GM13976 (cell line): ENCODE measurements around the gene POU2AF2.
A peak's percentile ranks its signal among the peaks of the same experiment; 100 is the strongest.
"Not testable (repeated sequence)": the region's sequence is repeated elsewhere in the genome, so short reads cannot be mapped to it uniquely, and the experiment has no call there.

Source experiments
- DNase-seq: peaks from one replicate; pipeline ENCODE4 v3.0.0; 2012; ENCODE audit warnings: low spot score
- in situ Hi-C: fragments of 300-500 bp; cut with MboI; formaldehyde crosslinking; loops from one replicate; pipeline ENCODE4 v1.12.0; 2022; ENCODE audit warnings: low sequenced_read_pairs, mixed read lengths, inconsistent platforms; ENCODE audit not compliant: unreplicated experiment
- TF ChIP-seq, protein P1 (sequence below): IDR thresholded peaks from 2 replicates; pipeline ENCODE4 v1.5.1; 2012; ENCODE audit warnings: borderline replicate concordance, mild to moderate bottlenecking; ENCODE audit not compliant: insufficient read depth; ENCODE audit errors: extremely low read depth, missing control alignments, control extremely low read depth

POU2AF2 gene

GRCh38 chr11:111285189-111286091 lies 39.9 kb downstream of the POU2AF2 start:
- TF ChIP-seq, protein P1, sequence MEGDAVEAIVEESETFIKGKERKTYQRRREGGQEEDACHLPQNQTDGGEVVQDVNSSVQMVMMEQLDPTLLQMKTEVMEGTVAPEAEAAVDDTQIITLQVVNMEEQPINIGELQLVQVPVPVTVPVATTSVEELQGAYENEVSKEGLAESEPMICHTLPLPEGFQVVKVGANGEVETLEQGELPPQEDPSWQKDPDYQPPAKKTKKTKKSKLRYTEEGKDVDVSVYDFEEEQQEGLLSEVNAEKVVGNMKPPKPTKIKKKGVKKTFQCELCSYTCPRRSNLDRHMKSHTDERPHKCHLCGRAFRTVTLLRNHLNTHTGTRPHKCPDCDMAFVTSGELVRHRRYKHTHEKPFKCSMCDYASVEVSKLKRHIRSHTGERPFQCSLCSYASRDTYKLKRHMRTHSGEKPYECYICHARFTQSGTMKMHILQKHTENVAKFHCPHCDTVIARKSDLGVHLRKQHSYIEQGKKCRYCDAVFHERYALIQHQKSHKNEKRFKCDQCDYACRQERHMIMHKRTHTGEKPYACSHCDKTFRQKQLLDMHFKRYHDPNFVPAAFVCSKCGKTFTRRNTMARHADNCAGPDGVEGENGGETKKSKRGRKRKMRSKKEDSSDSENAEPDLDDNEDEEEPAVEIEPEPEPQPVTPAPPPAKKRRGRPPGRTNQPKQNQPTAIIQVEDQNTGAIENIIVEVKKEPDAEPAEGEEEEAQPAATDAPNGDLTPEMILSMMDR, result no peak
- no peak for DNase-seq
- in situ Hi-C loops, result no loop called here

DNA sequence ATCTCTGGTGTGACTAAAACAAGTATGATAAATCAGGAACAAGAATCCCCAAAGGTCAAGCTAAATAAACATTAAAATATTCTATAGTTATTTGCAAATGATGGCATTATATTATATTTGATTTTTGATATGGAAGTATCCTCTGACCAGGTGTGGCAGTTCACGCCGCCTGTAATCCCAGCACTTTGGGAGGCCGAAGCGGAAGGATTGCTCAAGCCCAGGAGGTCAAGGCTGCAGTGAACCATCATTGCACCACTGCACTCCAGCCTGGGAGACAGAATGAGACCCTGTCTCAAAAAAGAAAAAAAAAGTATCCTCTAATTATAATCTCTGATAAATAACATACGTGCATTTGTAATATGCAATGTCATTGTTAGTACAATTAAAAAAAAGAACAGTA lies 46.2 kb downstream of the POU2AF2 start:
- TF ChIP-seq, protein P1, result no peak
- DNase-seq, result no peak
- in situ Hi-C loops, result no loop called here

DNA sequence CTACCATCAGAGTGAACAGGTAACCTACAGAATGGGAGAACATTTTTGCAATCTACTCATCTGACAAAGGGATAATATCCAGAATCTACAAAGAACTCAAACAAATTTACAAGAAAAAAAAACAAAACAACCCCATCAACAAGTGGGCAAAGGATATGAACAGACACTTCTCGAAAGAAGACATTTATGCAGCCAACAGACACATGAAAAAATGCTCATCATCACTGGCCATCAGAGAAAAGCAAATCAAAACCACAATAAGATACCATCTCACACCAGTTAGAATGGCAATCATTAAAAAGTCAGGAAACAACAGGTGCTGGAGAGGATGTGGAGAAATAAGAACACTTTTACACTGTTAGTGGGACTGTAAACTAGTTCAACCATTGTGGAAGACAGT lies 46.9 kb downstream of the POU2AF2 start:
- in situ Hi-C loops, result not testable (repeated sequence)

GRCh38 chr11:111296196-111296595 lies 50.7 kb downstream of the POU2AF2 start:
- TF ChIP-seq, protein P1, result no peak
- in situ Hi-C loops, result no loop called here
- DNase-seq, result no peak

More for the DNA sequence above, 46.9 kb downstream of the POU2AF2 start:
- not testable (repeated sequence) for DNase-seq

DNA sequence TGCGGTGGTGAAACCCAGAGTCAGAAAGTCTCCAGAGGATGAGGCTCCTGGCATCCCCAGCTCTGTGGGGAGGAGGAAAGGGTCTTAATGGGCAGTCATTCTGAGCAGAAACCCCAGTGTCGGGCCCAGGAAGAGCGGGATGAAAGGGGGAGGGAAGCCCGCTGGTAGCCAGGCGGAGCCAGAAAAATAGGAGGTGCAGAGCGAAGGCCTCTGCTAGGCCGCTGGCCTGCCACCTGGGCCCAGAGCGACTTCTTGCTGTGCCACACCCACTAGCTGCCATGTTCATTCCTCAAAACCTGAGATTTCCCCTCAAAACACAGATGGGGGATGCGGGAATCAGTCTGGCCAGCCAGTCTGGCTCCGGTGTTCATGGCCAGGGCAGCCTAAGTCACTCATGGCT lies 52.2 kb downstream of the POU2AF2 start:
- DNase-seq, result no peak
- TF ChIP-seq, protein P1, result no peak
- in situ Hi-C loops, result no loop called here

DNA sequence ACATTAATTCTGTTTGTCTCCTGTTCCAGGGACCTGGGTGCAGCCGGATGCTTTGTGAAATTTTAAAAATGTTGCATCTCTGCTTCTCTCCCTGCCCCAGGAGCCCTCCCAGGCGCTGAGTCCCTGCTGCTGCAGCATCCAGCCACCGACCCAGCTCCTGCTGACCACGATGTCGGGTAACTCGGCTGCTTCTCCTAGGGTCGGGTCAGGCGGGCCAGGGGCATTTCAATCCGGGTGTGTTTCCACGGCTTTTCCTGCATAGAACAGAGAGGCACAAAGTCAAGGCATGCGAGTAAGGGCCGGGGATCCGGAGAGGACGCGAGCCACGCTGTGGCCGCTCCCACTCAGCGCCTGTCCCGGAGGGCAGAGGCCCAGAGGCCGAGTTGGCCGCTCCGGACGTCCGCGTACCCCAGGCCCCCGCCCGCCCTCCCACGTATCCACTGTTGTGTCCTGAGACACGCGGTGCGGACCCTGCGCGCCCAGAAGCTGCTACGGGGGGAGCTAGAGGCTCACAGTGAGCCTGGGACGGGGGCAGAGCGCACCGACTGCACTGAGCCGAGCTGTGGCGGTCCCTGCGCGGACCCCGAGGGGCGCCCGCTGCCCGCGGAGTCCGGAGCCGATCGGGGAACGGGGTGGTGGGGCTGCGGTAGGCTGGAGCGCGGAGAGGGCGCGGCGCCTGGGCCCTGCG lies 53.0 kb downstream of the POU2AF2 start, which contains the start of gene POU2AF3:
POU2AF3 (plus strand) TSS at position 134 of the 688 bp plus-strand sequence; CDS start at position 170, 36 bp downstream.
- peak; percentile 57 for DNase-seq
- in situ Hi-C loops, result no loop called here
- TF ChIP-seq, protein P1, result no peak
